ENCODE data around the gene NFAM1. TPM values are rescaled to one million over a fixed set of nuclear protein-coding genes. Genes with fewer than 3 reads are reported as not detected.

NFAM1 gene
- total and polyA plus RNA-seq, 7 donors = 1.2 to 3.1 (median 2.3) TPM

GRCh38 chr22:42471441-42471840 is 39.2 kb upstream of the NFAM1 start:
- no peak overlapping the region for H3K27ac ChIP-seq
- intact Hi-C loops (cut with DNase I) = no loop called here
- H3K4me3 ChIP-seq = no peak overlapping the region
- no peak for DNase-seq
- H3K4me1 ChIP-seq = no peaks in the 10 kb centered on the region
- H3K27me3 ChIP-seq = no peaks in the 10 kb centered on the region
- no peaks in the 10 kb centered on the region for H3K9me3 ChIP-seq
- TF ChIP-seq POLR2AphosphoS5 (IDR thresholded peaks at IDR 0.05) (no peak), POLR2A (IDR thresholded peaks at IDR 0.05) (no peak), CTCF (IDR thresholded peaks at IDR 0.05) (no peak), EP300 (IDR thresholded peaks at IDR 0.05) (no peak)
- no peaks in the 10 kb centered on the region for H3K36me3 ChIP-seq
- 97% methylated on average over 1 of the region's 1 CpG for whole genome bisulfite sequencing, 2 donors

GRCh38 chr22:42470366-42471082 is 38.3 kb upstream of the NFAM1 start:
- intact Hi-C loops (cut with DNase I) = no loop called here
- no peaks in the 10 kb centered on the region for H3K4me1 ChIP-seq
- 27 to 64% methylated on average over 4 of the region's 4 CpGs for WGBS, 2 donors
- H3K36me3 ChIP-seq = no peaks in the 10 kb centered on the region
- DNase-seq = no peak
- H3K27ac ChIP-seq = no peak overlapping the region
- H3K4me3 ChIP-seq = no peak overlapping the region
- H3K27me3 ChIP-seq = no peaks in the 10 kb centered on the region
- no peaks in the 10 kb centered on the region for H3K9me3 ChIP-seq
- no peak for TF ChIP-seq POLR2AphosphoS5 (IDR thresholded peaks at IDR 0.05)
- TF ChIP-seq CTCF (IDR thresholded peaks at IDR 0.05) = no peak
- TF ChIP-seq POLR2A (IDR thresholded peaks at IDR 0.05) = no peak
- no peak for TF ChIP-seq EP300 (IDR thresholded peaks at IDR 0.05)

GRCh38 chr22:42468841-42469240 is 36.6 kb upstream of the NFAM1 start:
- 91 to 94% methylated on average over 2 of the region's 2 CpGs for WGBS, 2 donors
- intact Hi-C loops (cut with DNase I) = no loop called here
- no peaks in the 10 kb centered on the region for H3K36me3 ChIP-seq
- H3K27me3 ChIP-seq = no peaks in the 10 kb centered on the region
- no peaks in the 10 kb centered on the region for H3K4me1 ChIP-seq
- no peak overlapping the region for H3K4me3 ChIP-seq
- no peaks in the 10 kb centered on the region for H3K9me3 ChIP-seq
- no peak for DNase-seq
- no peak overlapping the region for H3K27ac ChIP-seq
- TF ChIP-seq CTCF (IDR thresholded peaks at IDR 0.05) = no peak
- no peak for TF ChIP-seq POLR2A (IDR thresholded peaks at IDR 0.05)
- no peak for TF ChIP-seq EP300 (IDR thresholded peaks at IDR 0.05)
- TF ChIP-seq POLR2AphosphoS5 (IDR thresholded peaks at IDR 0.05) = no peak

GRCh38 chr22:42462016-42462415 is 29.8 kb upstream of the NFAM1 start:
- no peak overlapping the region for H3K27ac ChIP-seq
- intact Hi-C loops (cut with DNase I) = no loop called here
- 45 to 47% methylated on average over 1 of the region's 1 CpG for WGBS, 2 donors
- H3K4me3 ChIP-seq = no peak overlapping the region
- peaks cover 0 to 25% (median 9%) of the 10 kb centered on the region in 3 donors for H3K27me3 ChIP-seq
- H3K9me3 ChIP-seq = no peaks in the 10 kb centered on the region
- TF ChIP-seq POLR2A (IDR thresholded peaks at IDR 0.05) (no peak), POLR2AphosphoS5 (IDR thresholded peaks at IDR 0.05) (no peak), EP300 (IDR thresholded peaks at IDR 0.05) (no peak), CTCF (IDR thresholded peaks at IDR 0.05) (no peak)
- no peaks in the 10 kb centered on the region for H3K4me1 ChIP-seq
- DNase-seq = no peak
- H3K36me3 ChIP-seq = no peaks in the 10 kb centered on the region

- Histone ChIP-seq H3K9me3 (no peaks in the 10 kb centered on the region), H3K36me3 (no peaks in the 10 kb centered on the region), H3K27me3 (peaks cover 0 to 25% (median 9%) of the 10 kb centered on the region in 3 donors), H3K27ac (no peak overlapping the region), H3K4me3 (no peak overlapping the region), H3K4me1 (no peaks in the 10 kb centered on the region)
- 67 to 74% methylated on average over 3 of the region's 3 CpGs for WGBS, 2 donors
- intact Hi-C loops (cut with DNase I) = no loop called here
- TF ChIP-seq POLR2A (IDR thresholded peaks at IDR 0.05) (no peak), CTCF (IDR thresholded peaks at IDR 0.05) (no peak), POLR2AphosphoS5 (IDR thresholded peaks at IDR 0.05) (no peak), EP300 (IDR thresholded peaks at IDR 0.05) (no peak)
- DNase-seq = no peak
Measured at GRCh38 chr22:42461511-42461910, 29.3 kb upstream of the NFAM1 start.

All from sigmoid colon (tissue), 7 donors.